ENCODE results near the gene FASTKD3. TPM values are rescaled to one million over a fixed set of nuclear protein-coding genes. Genes with fewer than 3 reads are reported as not detected.

FASTKD3 gene
- total RNA-seq, 1 donor = 12.1 TPM

GRCh38 chr5:7881091-7881490, 12.3 kb upstream of the FASTKD3 start:
- no peak for DNase-seq (ENCODE audit: low read depth)
- H3K4me3 ChIP-seq (ENCODE audit: low read depth, low read length) = no peak overlapping the region
- no peak for TF ChIP-seq CTCF (IDR thresholded peaks at IDR 0.05; ENCODE audit: insufficient read depth, low read length)

GRCh38 chr5:7878381-7878873, 9.6 kb upstream of the FASTKD3 start:
- DNase-seq (ENCODE audit: low read depth) = peak; percentile 73
- TF ChIP-seq CTCF (IDR thresholded peaks at IDR 0.05; ENCODE audit: insufficient read depth, low read length) = no peak
- H3K4me3 ChIP-seq (ENCODE audit: low read depth, low read length) = no peak overlapping the region

- no peak for DNase-seq (ENCODE audit: low read depth)
- no peak for TF ChIP-seq CTCF (IDR thresholded peaks at IDR 0.05; ENCODE audit: insufficient read depth, low read length)
- H3K4me3 ChIP-seq (ENCODE audit: low read depth, low read length) = no peak overlapping the region
These were observed 9.0 kb upstream of the FASTKD3 start for GRCh38 chr5:7877851-7878250.

- H3K4me3 ChIP-seq (ENCODE audit: low read depth, low read length) = no peak overlapping the region
- peak; percentile 31 for DNase-seq (ENCODE audit: low read depth)
- TF ChIP-seq CTCF (IDR thresholded peaks at IDR 0.05; ENCODE audit: insufficient read depth, low read length) = no peak
These were observed 8.0 kb upstream of the FASTKD3 start for GRCh38 chr5:7876867-7877266.

GRCh38 chr5:7875151-7875550, 6.3 kb upstream of the FASTKD3 start:
- DNase-seq (ENCODE audit: low read depth) = no peak
- TF ChIP-seq CTCF (IDR thresholded peaks at IDR 0.05; ENCODE audit: insufficient read depth, low read length) = no peak
- no peak overlapping the region for H3K4me3 ChIP-seq (ENCODE audit: low read depth, low read length)

- no peak overlapping the region for H3K4me3 ChIP-seq (ENCODE audit: low read depth, low read length)
- DNase-seq (ENCODE audit: low read depth) = no peak
- no peak for TF ChIP-seq CTCF (IDR thresholded peaks at IDR 0.05; ENCODE audit: insufficient read depth, low read length)
These were observed 5.8 kb upstream of the FASTKD3 start for GRCh38 chr5:7874639-7875038.

- H3K4me3 ChIP-seq (ENCODE audit: low read depth, low read length) = no peak overlapping the region
- DNase-seq (ENCODE audit: low read depth) = no peak
- TF ChIP-seq CTCF (IDR thresholded peaks at IDR 0.05; ENCODE audit: insufficient read depth, low read length) = no peak
These were observed 4.4 kb upstream of the FASTKD3 start for GRCh38 chr5:7873216-7873615.
